IMR-90 (cell line): ENCODE measurements around the gene IQGAP2.

Source experiments
- CTCF ChIP-seq: conservative IDR thresholded peaks from 2 replicates; pipeline ENCODE4 v1.5.1; 2012; ENCODE audit warnings: mild to moderate bottlenecking, low read depth, low read length, improper control_type of control experiment
- FOS ChIP-seq: fragments of 150-350 bp; IDR thresholded peaks from 2 replicates; pipeline ENCODE4 v1.6.1; 2016; ENCODE audit warnings: low read depth, low read length
- MAZ ChIP-seq: IDR thresholded peaks from 2 replicates; pipeline ENCODE4 v1.6.1; 2012; ENCODE audit warnings: low read depth, mild to moderate bottlenecking, low read length, improper control_type of control experiment, moderate library complexity, borderline replicate concordance
- MXI1 ChIP-seq: IDR thresholded peaks from 2 replicates; pipeline ENCODE4 v1.6.1; 2012; ENCODE audit warnings: low read depth, mild to moderate bottlenecking, low read length, moderate library complexity, borderline replicate concordance
- POLR2A ChIP-seq: IDR thresholded peaks from 2 replicates; pipeline ENCODE4 v1.6.1; 2012; ENCODE audit warnings: mild to moderate bottlenecking, low read depth, low read length
- SMC3 ChIP-seq: fragments of 150-350 bp; IDR thresholded peaks from 2 replicates; pipeline ENCODE4 v1.6.1; 2016; ENCODE audit warnings: low read depth, mild to moderate bottlenecking, antibody characterized with exemption, low read length, moderate library complexity
- USF2 ChIP-seq: fragments of 150-350 bp; IDR thresholded peaks from 2 replicates; pipeline ENCODE4 v1.6.1; 2017; ENCODE audit warnings: mild to moderate bottlenecking, antibody characterized with exemption, low read length, low read depth

- TF ChIP-seq CTCF (no peak), FOS (no peak), POLR2A (no peak), MXI1 (no peak), MAZ (no peak), USF2 (no peak), SMC3 (no peak)
Observed at GRCh38 chr5:76688212-76688611, 285.1 kb downstream of the IQGAP2 start.
